NCI-H187 (cell line): ENCODE results near the gene MAP2.
"Not testable (repeated sequence)": the region's sequence is repeated elsewhere in the genome, so short reads cannot be mapped to it uniquely, and the experiment has no call there.

ENCODE experiments used
- DNase-seq, 2 experiments: peaks; one replicate each; lab custom pipeline; 2025; lab: John Stamatoyannopoulos, UW

MAP2 gene

DNA sequence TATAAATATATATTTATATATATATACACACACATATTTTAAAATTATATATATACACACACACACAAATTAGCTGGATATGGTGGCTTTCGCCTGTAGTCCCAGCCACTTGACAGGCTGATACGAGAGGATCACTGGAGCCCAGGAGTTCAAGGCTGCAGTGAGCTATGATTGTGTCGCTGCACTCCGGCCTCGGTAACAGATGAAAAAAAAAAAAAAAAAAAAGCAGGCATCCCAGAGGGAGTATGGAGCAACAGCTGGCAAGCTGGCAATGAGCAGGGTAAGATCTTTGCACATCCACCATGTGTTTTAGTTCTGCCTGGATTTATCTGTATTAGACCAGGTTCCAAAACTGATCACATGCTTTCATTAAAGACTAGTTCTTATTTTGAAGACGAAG is 170.1 kb downstream of the MAP2 start:
- no peak for DNase-seq

DNA sequence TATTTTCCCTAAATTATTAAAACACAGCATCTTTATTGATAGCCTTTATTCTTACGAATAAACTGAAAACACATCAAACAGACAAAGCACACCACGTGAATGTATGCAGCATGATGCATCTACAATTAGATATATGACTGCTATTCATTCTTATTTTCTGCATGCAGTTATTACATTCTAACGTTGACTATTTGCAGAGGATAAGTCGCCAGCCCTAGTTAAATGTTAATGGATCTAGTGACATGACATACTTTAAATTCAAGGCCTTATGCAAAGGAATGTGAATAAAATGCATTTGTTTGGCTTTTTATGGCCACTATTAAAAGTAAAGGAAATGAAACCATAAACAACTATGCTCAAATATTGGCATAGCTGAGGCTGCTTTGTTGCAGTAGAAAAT is 172.4 kb downstream of the MAP2 start:
- no peak for DNase-seq

DNA sequence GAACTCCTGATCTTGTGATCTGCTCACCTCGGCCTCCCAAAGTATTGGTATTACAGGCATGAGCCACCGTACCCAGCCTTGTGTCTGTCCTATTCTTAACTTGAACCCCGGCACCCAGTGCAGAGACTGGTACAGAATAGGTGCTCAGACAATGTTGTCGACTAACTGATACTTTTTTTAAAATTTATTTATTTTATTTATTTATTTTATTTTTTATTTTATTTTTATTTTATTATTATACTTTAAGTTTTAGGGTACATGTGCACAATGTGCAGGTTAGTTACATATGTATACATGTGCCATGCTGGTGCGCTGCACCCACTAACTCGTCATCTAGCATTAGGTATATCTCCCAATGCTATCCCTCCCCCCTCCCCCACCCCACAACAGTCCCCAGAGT is 174.4 kb downstream of the MAP2 start:
- DNase-seq = not testable (repeated sequence)

DNA sequence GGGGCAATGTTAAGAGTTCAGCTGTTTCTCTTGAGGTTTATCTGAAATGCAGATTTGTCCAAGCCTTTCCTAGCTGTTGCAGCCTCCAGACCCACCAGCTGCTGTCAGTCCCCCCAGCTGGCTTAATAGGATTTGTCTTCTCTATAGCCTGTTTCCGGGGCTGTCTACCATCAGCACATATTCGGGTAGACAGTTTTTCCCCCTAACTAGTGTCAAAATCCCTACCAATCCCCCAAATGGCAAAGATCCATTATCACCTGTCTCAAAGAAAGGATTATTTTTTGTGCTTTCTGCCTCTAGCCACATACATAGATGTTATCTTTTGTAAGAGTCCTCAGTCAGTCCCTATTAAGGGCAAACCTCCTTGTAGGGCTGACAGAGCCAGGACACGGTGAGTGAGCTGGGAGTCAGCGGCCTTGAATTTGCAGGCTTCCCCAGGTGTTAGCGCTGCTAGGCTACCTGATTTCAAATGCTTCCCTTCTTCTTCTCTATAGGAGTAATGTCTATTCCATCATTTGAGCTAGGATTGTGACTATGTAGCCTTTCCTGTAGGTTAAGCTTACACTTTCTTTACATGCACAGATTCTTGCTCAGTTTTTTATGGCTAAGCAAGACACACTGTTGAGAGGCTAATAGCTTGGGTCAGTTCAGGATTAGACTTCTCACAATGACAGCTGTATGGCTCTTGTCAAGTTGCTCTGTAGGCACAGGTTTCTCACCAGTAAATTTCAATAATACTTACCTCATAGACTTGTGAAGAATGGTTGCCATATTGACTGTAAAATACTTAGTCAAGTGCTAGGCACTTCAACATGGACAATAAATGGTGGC is 176.7 kb downstream of the MAP2 start:
- DNase-seq = no peak

DNA sequence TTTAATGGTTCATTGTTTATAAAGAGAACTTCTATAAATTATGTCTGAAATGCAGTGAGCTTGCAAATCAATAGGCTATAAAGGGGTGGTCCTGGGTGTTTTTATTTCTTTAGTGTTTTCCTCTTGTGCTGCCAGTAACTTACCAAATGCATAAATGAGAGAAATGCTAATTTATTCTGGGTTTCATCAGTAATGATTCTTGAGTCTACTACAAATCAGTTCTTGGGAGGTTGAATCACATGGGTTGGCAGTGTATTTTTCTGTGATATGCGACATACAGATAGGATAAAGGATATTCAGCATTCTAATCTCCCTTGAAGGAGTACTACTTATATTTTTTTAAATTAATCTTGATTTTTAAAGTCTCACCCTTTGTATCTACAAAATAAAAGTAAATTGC is 177.7 kb downstream of the MAP2 start:
- no peak for DNase-seq

DNA sequence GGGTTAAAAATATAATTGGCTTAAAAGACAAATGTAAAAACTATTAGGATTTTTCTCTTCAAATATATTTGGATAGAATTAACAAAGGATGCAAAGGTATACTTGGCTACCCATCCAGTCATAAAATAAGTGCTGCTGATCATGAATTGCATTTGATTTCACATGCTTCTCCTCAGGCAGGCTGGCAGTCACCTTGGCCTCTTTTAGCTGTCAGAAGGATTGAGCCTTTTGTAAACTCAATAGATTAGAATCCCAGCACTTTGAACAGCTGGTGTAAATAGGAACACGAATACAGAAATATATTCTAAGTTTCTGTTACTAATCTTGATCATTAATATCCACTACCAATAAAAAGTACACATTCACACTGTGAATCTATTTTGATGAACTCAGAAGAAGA is 178.4 kb downstream of the MAP2 start:
- no peak for DNase-seq

DNA sequence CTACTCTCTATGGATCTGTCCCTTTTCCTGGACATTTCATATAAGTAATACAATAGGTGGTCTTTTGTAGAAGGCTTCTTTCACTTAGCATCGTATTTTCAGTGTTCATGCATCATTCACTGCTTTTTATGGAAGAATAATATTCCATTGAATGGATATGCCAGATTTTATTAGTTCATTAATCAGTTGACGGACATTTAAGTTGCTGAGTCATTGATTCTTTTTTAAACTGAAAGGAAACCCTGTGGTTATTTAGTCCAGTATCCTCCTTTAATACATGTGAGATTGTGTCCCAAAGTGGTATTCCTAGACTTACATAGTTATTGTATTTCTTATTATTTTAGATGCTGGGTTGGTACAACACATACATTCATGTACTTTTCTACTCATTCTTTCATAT is 185.7 kb downstream of the MAP2 start:
- no peak for DNase-seq

DNA sequence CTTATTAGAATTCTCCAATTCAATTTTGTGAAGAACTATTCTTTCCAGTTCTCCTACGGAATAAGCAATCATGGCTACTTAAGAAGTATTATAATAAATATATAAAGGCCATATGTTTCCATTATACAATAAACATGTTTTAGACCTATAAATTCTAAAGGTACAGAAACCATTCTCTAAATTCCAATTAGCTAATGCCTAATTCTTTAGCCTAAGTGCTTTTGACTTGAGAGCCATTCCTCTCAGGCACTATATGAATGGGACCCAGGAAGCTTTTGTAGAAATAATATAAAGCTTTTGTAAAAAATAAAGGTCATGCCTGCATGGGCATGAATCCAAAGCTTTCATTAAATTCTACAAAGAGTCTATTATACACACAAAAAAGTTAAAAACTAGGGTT is 186.8 kb downstream of the MAP2 start:
- DNase-seq = no peak

DNA sequence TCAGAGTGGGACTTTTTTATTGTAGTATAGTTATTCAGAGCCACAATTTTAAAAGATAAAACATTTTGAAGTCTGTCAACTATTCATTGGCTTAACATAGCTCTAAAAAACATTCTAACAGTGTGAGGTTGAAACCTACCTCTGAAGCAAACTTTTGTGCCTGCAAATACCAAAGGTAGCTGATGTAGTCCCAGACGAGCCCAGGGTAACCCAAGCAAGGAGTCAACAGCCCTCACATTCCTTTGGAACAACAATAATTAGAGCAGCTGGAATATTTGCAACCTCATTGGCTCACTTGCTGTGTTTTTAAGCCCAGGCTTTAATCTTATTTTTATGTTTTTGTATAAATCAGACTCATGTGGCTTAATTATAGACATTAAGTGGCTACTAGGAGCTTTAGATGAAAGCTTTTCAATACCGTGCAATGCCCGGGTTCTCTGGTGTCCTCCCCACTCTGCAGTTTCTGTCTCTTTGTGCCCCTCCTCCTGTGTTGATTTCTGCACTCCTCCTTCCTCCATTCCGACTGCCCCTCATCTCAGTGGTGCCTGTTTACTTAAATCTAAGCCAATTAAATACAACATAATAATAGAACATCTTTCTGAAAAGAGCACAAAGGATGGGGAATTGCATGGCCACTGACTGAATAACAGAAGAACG is 189.9 kb downstream of the MAP2 start:
- DNase-seq = no peak

DNA sequence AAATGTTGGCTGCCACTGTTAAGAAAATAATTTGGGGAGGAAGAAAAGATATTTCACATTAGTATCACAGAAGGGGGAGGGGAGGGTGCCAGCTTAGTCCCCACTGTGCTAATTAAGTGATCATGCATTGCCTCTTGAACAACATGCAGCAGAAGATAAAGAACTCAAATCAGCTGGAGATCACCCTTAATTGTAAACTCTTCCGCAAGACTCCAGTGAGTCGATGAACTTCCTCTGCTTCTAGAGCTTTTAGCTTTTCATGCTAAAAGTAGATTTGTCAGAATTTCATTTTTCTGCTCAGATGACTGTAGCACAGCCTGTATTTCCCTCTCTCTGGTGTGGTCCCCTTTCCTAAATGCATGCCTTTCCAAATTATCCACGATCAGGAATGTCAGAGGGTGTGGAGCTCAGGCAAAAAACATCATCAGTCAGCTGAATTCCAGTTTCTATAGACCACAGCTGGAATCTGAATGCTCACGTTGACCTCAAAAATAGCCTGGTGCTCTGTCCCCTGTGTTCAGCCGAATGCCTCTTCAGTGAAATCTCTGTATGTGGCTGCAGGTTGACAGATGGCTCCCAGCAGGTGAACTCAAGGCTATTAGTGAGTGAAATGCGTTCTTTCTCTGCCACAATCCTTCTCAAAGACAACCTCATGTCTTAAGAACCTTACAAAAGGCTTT is 191.0 kb downstream of the MAP2 start:
- DNase-seq = no peak

DNA sequence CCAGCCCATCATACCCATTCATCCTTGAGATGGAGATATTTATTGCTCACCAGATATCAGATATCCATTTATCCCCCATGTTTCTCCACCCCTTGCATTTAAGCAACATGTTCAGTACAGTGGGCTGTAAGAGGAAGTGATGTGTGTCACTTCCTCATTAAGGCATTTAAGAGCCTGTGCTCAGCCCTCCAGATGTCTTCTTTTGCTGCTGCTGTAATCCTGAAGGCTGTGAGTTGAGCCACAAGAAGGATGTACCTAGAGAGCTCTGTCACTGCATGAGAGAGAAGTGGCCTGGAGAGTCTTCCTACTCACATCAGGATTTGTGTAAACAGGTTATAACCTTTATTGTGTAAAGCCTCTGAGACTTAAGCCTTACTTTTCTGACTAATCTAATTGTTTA is 195.9 kb downstream of the MAP2 start:
- no peak for DNase-seq

DNA sequence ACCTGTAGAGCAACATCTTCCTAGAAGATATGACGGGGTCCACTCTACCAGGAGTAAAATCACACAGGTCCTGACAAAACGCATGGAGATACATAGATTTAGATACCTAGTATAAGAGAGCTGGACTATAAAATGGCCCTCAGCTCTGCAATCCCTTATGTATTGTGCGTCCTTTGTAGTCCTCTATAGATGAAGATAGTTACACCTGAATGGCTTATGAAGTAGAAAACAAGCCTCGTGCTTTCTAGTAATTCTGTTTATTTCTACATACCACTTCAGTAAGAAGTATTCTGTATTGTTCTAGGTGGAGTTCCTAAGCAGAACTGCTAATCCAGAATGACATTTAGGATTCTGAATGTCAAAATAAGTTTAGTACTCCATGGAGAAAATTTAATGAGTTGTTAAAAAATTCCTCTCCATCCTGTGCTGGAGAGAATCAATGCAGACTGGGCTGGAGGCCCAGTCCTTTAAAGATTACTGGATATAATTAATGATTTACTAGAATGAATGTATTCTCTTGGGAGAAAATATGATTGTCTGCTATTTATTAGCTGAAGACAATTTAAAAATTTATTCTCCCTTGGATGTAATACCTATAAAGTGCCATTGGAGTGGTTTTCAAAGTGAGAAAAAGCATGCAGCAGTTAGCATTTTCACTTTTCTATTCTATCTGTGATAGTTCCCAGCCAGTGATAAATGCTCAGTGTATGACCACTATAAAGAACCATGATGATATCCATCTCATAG is 200.5 kb downstream of the MAP2 start:
- DNase-seq = no peak

DNA sequence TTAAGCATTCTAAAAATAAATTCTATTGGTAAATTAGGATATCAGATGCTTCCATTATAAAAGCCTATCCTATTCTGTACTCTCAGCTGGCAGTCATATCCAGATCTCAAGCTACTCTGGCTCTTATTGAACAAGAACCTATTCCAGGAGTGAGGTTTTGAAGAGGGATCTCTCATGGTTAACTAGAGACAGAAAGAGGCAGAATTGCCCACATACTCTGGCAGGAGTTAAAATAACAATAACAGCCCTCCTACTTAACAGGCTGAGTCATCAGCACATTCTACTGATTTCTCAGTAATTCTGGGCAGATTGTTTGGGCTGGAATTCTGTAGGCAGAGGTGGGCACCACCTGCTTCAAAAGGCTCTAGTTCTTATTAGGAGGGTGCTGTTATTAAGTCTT is 205.8 kb downstream of the MAP2 start:
- DNase-seq = no peak

DNA sequence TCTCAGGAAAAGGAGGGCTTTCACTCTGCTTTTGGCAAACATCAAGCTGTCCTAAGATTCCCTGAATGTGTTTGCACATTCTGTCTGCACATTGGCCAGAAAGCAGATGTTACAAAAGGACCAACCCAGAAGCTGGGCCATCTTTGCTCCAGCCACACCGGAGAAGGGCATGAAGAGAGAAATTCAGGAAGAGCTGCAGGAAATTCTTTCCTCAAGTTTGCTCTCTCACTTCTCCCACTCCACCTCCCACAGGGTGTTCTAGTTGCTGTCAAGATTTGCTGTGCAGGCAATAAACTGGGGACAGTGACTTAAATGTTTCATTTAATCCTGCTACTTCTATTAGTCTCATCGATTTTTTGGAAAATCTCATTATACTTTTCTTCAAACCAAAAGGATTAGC is 210.1 kb downstream of the MAP2 start:
- DNase-seq = no peak

DNA sequence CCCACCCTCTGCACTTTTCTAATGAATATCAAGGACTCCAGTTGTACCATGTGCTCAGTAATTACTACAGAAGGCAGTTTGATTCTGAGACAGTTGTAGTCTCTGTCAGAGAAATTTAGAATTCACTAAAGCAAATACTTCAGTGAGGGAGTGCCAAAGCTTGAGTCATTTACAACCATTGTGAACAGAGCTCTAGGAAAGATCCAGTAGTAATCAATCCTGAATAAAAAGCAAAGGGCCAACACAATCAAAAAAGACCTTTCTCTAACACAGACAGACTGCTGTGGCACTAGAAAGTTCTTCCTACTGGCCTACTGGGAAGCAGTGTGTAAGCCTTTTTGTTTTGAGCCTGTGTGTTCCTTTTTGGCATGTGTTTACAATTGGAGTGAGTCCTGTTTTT is 212.2 kb downstream of the MAP2 start:
- no peak for DNase-seq

DNA sequence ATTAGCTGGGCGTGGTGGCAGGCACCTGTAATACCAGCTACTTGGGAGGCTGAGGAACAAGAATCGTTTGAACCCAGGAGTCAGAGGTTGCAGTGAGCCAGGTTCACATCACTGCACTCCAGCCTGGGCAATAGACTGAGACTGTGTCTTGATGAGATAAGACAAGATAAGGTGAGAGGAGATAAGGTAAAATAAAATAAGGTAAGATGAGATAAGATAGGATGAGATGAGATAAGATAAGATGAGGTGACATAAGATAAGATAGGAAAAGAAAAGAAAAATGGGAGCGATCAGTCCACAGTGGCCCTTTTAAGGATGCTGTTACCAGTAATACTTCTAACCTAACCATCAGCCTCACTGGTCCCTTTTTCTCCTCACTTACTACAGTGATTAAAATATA is 213.4 kb downstream of the MAP2 start:
- no peak for DNase-seq

DNA sequence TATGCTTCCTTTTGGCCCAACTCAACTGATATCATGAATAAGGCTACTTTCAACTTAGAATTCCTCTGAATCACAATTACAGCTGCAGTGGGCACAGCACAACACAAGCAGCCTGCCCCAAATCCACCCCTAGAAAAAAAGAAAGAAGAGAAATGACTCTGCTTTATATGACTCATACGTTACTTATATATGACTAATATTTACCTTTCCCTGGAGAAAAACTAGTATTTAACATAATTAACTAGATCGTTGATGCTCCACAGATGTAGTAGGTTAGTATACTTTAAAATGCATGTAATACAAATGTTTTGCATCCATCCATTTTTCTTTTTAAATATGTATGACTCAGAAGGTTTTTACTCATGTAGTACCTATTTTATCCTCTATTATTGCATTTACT is 214.5 kb downstream of the MAP2 start:
- no peak for DNase-seq

DNA sequence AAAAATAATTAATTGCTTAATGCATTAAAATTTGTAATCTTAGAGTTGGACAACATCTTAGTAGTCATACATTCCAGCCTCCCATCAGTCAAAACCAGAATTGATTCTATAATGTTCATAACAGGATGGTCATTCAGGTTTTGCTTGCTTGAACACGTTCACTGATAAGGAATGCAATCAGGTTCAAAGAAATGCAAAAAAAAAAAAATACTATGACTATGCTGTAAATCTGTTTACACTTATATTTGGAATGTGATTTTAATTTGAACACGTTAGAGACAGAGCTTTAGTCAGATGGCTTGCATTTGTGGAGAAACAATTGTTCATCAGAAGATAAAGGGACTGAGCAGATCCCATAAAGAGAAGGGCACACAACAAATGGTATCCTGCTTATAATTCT is 216.5 kb downstream of the MAP2 start:
- no peak for DNase-seq

DNA sequence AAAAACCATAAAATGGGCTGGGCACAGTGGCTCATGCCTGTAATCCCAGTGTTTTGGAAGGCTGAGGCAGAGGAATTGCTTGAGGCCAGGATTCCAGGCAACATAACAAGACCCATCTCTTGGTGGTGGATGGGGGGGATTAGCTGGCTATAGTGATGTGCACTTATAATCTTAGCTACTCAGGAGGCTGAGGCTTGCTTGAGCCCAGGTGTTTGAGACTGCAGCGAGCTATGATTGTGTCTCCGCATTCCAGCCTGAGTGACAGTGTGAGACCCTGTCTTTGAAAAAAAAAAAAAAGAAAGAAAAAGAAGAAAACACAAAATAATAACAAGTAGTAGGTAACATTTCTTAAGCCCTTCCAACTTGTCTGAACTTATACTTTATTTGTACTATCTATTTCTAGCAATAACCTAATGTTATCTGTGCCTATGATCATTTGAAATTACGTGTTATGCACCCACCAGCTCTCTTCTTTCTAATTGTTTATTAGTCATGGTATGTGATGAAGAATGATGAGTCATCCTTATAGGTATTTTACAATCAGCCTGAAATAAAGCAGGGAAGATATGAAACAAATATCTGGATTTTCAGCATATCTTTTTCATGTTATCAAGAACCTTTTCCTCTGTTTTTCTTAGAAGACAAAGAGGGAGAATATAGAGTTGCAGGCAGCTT is 218.4 kb downstream of the MAP2 start:
- DNase-seq = no peak

DNA sequence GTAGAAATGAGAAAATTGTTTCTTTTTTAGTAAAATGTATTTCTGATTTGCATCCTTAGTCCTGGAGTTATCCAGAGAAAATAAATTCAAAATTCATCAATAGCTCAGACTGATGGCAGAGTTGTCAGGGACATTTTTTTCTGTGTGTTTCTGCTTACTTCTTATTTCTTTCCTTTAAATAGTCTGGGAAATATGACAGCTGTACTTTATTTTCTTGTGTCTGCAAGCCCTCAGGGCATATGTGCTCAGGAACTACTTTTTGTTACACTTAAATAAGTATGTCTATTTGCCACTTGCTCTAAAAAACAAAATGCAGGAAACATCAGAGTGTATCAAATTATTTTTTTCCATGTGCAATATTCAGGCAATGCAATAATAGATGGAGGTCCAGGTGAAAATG is 221.0 kb downstream of the MAP2 start:
- DNase-seq = no peak

DNA sequence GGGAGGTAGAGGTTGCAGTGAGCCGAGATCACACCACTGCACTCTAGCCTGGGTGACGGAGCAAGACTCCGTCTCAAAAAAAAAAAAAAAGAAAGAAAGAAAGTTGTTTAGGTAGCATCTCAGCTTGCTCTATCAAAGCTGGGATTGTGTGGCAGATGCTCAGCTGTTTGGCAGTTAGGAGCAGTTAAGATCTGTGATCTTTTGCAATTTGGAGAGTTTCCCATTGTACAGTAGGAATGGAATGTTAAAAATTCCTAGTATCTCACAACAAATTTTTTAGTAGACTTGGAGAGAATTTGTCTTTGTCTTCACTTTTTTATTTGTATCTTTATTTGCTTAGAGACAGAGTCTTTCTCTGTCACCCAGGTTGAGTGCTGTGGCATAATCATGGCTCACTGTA is 224.9 kb downstream of the MAP2 start:
- DNase-seq = no peak

DNA sequence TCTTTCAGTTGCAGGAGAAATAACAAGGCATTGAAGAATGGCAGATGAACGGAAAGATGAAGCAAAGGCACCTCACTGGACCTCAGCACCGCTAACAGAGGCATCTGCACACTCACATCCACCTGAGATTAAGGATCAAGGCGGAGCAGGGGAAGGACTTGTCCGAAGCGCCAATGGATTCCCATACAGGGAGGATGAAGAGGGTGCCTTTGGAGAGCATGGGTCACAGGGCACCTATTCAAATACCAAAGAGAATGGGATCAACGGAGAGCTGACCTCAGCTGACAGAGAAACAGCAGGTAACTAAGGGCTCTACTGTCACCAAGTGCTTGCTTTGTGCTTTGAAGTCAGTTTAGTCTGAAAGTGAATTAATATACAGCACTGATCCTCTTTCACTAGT is 229.3 kb downstream of the MAP2 start:
- DNase-seq = no peak
